ENCODE results near the gene PYDC2.

PYDC2 gene

GRCh38 chr3:191461113-191461595 is at the start of gene PYDC2:
Gene PYDC2, plus strand, starts transcription at chr3:191461163. Its CDS starts 0 bp downstream, at chr3:191461163.
- DNase-seq, result no peak

- DNase-seq, result no peak
Observed at GRCh38 chr3:191412759-191413158, 48.2 kb upstream of the PYDC2 start.

- no peak for DNase-seq
Observed at GRCh38 chr3:191414286-191414685, 46.7 kb upstream of the PYDC2 start.

- DNase-seq, result peak; percentile 7
Observed at GRCh38 chr3:191414732-191415131, 46.2 kb upstream of the PYDC2 start.

GRCh38 chr3:191415566-191415965 is 45.4 kb upstream of the PYDC2 start:
- DNase-seq, result no peak

GRCh38 chr3:191417457-191417729 is 43.6 kb upstream of the PYDC2 start:
- DNase-seq, result no peak

- DNase-seq, result no peak
Observed at GRCh38 chr3:191420771-191421170, 40.2 kb upstream of the PYDC2 start.

GRCh38 chr3:191424881-191425280 is 36.1 kb upstream of the PYDC2 start:
- no peak for DNase-seq

GRCh38 chr3:191425322-191425734 is 35.6 kb upstream of the PYDC2 start:
- no peak for DNase-seq

- no peak for DNase-seq
Observed at GRCh38 chr3:191426311-191426710, 34.7 kb upstream of the PYDC2 start.

GRCh38 chr3:191428177-191428576 is 32.8 kb upstream of the PYDC2 start:
- DNase-seq, result no peak

GRCh38 chr3:191430103-191430502 is 30.9 kb upstream of the PYDC2 start:
- DNase-seq, result no peak

- DNase-seq, result no peak
Observed at GRCh38 chr3:191431160-191431822, 29.7 kb upstream of the PYDC2 start.

GRCh38 chr3:191432162-191432561 is 28.8 kb upstream of the PYDC2 start:
- DNase-seq, result no peak

- no peak for DNase-seq
Observed at GRCh38 chr3:191434024-191434423, 26.9 kb upstream of the PYDC2 start.

- DNase-seq, result no peak
Observed at GRCh38 chr3:191435981-191436380, 25.0 kb upstream of the PYDC2 start.

- DNase-seq, result no peak
Observed at GRCh38 chr3:191438150-191438814, 22.7 kb upstream of the PYDC2 start.

GRCh38 chr3:191440532-191440931 is 20.4 kb upstream of the PYDC2 start:
- DNase-seq, result no peak

GRCh38 chr3:191441687-191442086 is 19.3 kb upstream of the PYDC2 start:
- no peak for DNase-seq

- DNase-seq, result no peak
Observed at GRCh38 chr3:191444569-191444968, 16.4 kb upstream of the PYDC2 start.

- no peak for DNase-seq
Observed at GRCh38 chr3:191449256-191449655, 11.7 kb upstream of the PYDC2 start.

GRCh38 chr3:191455257-191455952 is 5.6 kb upstream of the PYDC2 start:
- DNase-seq, result no peak

- no peak for DNase-seq
Observed at GRCh38 chr3:191460360-191460759, 603 bp upstream of the PYDC2 start.

GRCh38 chr3:191470080-191470479 is 9.1 kb downstream of the PYDC2 start:
- DNase-seq, result no peak
